ENCODE results near the gene ERF.

The ERF gene

GRCh38 chr19:42252365-42253244 is 2.3 kb downstream of the ERF start:
- no peak for DNase-seq

GRCh38 chr19:42251572-42252358 is 3.2 kb downstream of the ERF start:
- DNase-seq: no peak

- no peak for DNase-seq
Observed at GRCh38 chr19:42250666-42251531, 4.0 kb downstream of the ERF start.

- no peak for DNase-seq
Observed at GRCh38 chr19:42250183-42250665, 4.7 kb downstream of the ERF start.

GRCh38 chr19:42249769-42250168 is 5.2 kb downstream of the ERF start:
- DNase-seq: no peak

GRCh38 chr19:42249149-42249750 is 5.7 kb downstream of the ERF start:
- DNase-seq: no peak

- no peak for DNase-seq
Observed at GRCh38 chr19:42248270-42249148, 6.4 kb downstream of the ERF start.

GRCh38 chr19:42247640-42248199 is 7.2 kb downstream of the ERF start:
- DNase-seq: no peak

- DNase-seq: no peak
Observed at GRCh38 chr19:42246922-42247639, 7.8 kb downstream of the ERF start.

- DNase-seq: no peak
Observed at GRCh38 chr19:42246143-42246921, 8.6 kb downstream of the ERF start.

- no peak for DNase-seq
Observed at GRCh38 chr19:42245231-42245630, 9.7 kb downstream of the ERF start.

- peak; percentile 72 for DNase-seq
Observed at GRCh38 chr19:42244347-42245220, 10.3 kb downstream of the ERF start.

GRCh38 chr19:42242512-42243409 is 12.2 kb downstream of the ERF start, which contains the start of gene GSK3A:
TSS of gene GSK3A (minus strand) at chr19:42242602. CDS start at chr19:42242465, 137 bp downstream.
- DNase-seq: peak; percentile 94

- no peak for DNase-seq
Observed at GRCh38 chr19:42242069-42242511, 12.8 kb downstream of the ERF start.

GRCh38 chr19:42241279-42241678 is 13.6 kb downstream of the ERF start:
- no peak for DNase-seq

GRCh38 chr19:42239544-42240220 is 15.2 kb downstream of the ERF start:
- no peak for DNase-seq

GRCh38 chr19:42235181-42235580 is 19.7 kb downstream of the ERF start:
- DNase-seq: no peak

Data from GOT3 (cell line).